ENCODE data around the gene GNPTG. TPM values are rescaled to one million over a fixed set of nuclear protein-coding genes. Genes with fewer than 3 reads are reported as not detected.

GNPTG gene
- total and polyA plus RNA-seq, 2 of the 8 experiments (the other 6 are each of a cell fraction or from before 2014, with no cell fraction given) = 26.2 to 51.2 TPM

- Histone ChIP-seq H3K4me1 (replicated peaks in 1 of 4; ENCODE audit: control insufficient read depth in 3 of 4, insufficient read depth in 4 of 4, low read length in 3 of 4) (peaks cover 0 to 12% (median 3%) of the 10 kb centered on the region in 4 experiments; a peak in 4 of 7 replicates), H3K4me3 (ENCODE audit: extremely low read depth in 1 of 4, insufficient read depth in 2 of 4, low read depth in 3 of 4, low read length in 4 of 4) (no peak overlapping the region), H2BK15ac (ENCODE audit: low read length) (no peak overlapping the region), H3K9ac (replicated peaks in 1 of 4; ENCODE audit: extremely low read depth in 1 of 4, low read depth in 3 of 4, low read length in 3 of 4) (no peak overlapping the region), H3K14ac (ENCODE audit: insufficient read length) (no peak overlapping the region), H4K20me1 (replicated peaks in 1 of 2; ENCODE audit: control insufficient read depth in 1 of 2, insufficient read depth in 2 of 2, low read length in 2 of 2) (peaks cover 0 to 8% of the 10 kb centered on the region in 2 experiments), H3K23ac (ENCODE audit: insufficient read length) (no peak overlapping the region), H3K9me3 (ENCODE audit: insufficient read depth in 2 of 2, low read depth in 1 of 2, low read length in 1 of 2) (no peaks in the 10 kb centered on the region), H4K8ac (ENCODE audit: extremely low read depth, insufficient read depth, low read length) (no peak overlapping the region; the same call in 1 of the 2 replicates), H3K27me3 (replicated peaks in 1 of 4; ENCODE audit: control insufficient read depth in 3 of 4, extremely low read depth in 1 of 4, insufficient read depth in 3 of 4, low read length in 3 of 4) (peaks cover 0 to 6% (median 0%) of the 10 kb centered on the region in 4 experiments; a peak in 3 of 7 replicates), H2BK5ac (ENCODE audit: low read depth, low read length) (no peak overlapping the region), H3K79me1 (ENCODE audit: low read depth, low read length) (no peaks in the 10 kb centered on the region), H2BK20ac (ENCODE audit: low read length) (no peak overlapping the region), H2AK5ac (ENCODE audit: low read depth, low read length) (no peak overlapping the region), H4K5ac (ENCODE audit: insufficient read length, low read depth, low read length) (no peak overlapping the region), H3K27ac (ENCODE audit: low read depth, low read length) (no peak overlapping the region), H2BK120ac (replicated peaks; ENCODE audit: low read depth, low read length) (no peak overlapping the region), H3K79me2 (ENCODE audit: control insufficient read depth in 1 of 2, insufficient read depth in 2 of 2, low read length in 2 of 2) (no peaks in the 10 kb centered on the region), H3K23me2 (ENCODE audit: low read depth, low read length) (peaks cover 4% of the 10 kb centered on the region; the same call in 1 of the 2 replicates), H3K4ac (replicated peaks; ENCODE audit: insufficient read length, low read depth, low read length) (no peak overlapping the region), H2BK12ac (ENCODE audit: low read depth, low read length) (no peak overlapping the region), H3K36me3 (ENCODE audit: control insufficient read depth in 2 of 4, insufficient read depth in 4 of 4, low read length in 3 of 4) (peaks cover 0 to 9% (median 5%) of the 10 kb centered on the region in 4 experiments; a peak in 4 of 8 replicates), H3K4me2 (ENCODE audit: insufficient read depth in 1 of 2, low read depth in 2 of 2, low read length in 2 of 2) (no peak overlapping the region), H3K18ac (ENCODE audit: extremely low read depth, low read length) (no peak overlapping the region), H2AFZ (ENCODE audit: low read length) (no peak overlapping the region), H4K91ac (replicated peaks; ENCODE audit: insufficient read length, low read length) (no peak overlapping the region), H3K56ac (replicated peaks; ENCODE audit: insufficient read length, low read depth, low read length) (no peak overlapping the region)
- POLR2A ChIA-PET (ENCODE audit: partially characterized antibody) = interaction anchor here (1.0 kb wide), 1 partner anchor 17 kb away, joined by 4 read pairs; no protein-coding TSS in a partner anchor
- WGBS, 2 experiments (ENCODE audit: extremely low coverage in 1 of 2, insufficient coverage in 1 of 2, insufficient read length in 1 of 2, insufficient replicate concordance in 2 of 2, low coverage in 1 of 2, low lambda C conversion rate in 2 of 2, missing lambda C conversion rate in 1 of 2) = 78% methylated on average over 8 of the region's 11 CpGs; no CpG with 5 or more reads in 1 of the 2 experiments
- FAIRE-seq (no peak), DNase-seq (ENCODE audit: low read depth in 1 of 2, low spot score in 2 of 2) (no peak)
- TF ChIP-seq KDM4A (IDR thresholded peaks at IDR 0.05; ENCODE audit: low read depth, low read length, severe bottlenecking) (no peak), EP300 (IDR thresholded peaks at IDR 0.05; ENCODE audit: borderline replicate concordance in 1 of 2, low read depth in 2 of 2, low read length in 2 of 2) (no peak), POU5F1 (IDR thresholded peaks at IDR 0.05; ENCODE audit: low read depth, low read length) (no peak), CBX5 (IDR thresholded peaks at IDR 0.05; ENCODE audit: low read depth, low read length) (no peak), SRF (IDR thresholded peaks at IDR 0.05; ENCODE audit: low read depth, low read length) (no peak), TCF12 (IDR thresholded peaks at IDR 0.05; ENCODE audit: low read depth, low read length) (no peak), CREB1 (IDR thresholded peaks at IDR 0.05) (no peak), CTCF (IDR thresholded peaks at IDR 0.05; ENCODE audit: control extremely low read depth in 1 of 3, insufficient read depth in 1 of 3, low read depth in 1 of 3, low read length in 3 of 3) (no peak), CHD1 (IDR thresholded peaks at IDR 0.05; ENCODE audit: low read depth, low read length) (no peak), SP1 (IDR thresholded peaks at IDR 0.05; ENCODE audit: low read depth, low read length) (no peak), BRCA1 (IDR thresholded peaks at IDR 0.05; ENCODE audit: low read depth, low read length) (no peak)
- CTCF ChIA-PET (ENCODE audit: partially characterized antibody) = interaction anchor here (1.4 to 11.1 kb wide), 5 partner anchors 8 to 35 kb away, joined by 4 to 52 read pairs (median 7); partner anchors contain the start of gene BAIAP3
Measured at GRCh38 chr16:1345087-1345486, 6.6 kb upstream of the GNPTG start.
